Osteocyte (in vitro differentiated cells): Measurements from ENCODE around the gene SLC26A6. TPM values are rescaled to one million over a fixed set of nuclear protein-coding genes. Genes with fewer than 3 reads are reported as not detected.

Experiments used
- DNase-seq: peaks from one replicate; pipeline ENCODE4 v3.0.0; 2021; ENCODE audit warnings: mixed read lengths; ENCODE audit not compliant: unreplicated experiment; ENCODE audit errors: extremely low spot score
- H3K27ac Mint-ChIP-seq: one replicate; pipeline ENCODE4 v1.8.0; 2021; ENCODE audit warnings: mild to moderate bottlenecking, mixed read lengths; ENCODE audit not compliant: unreplicated experiment
- H3K27me3 Mint-ChIP-seq: one replicate; pipeline ENCODE4 v1.8.0; 2021; ENCODE audit warnings: mixed read lengths; ENCODE audit not compliant: unreplicated experiment
- H3K36me3 Mint-ChIP-seq: one replicate; pipeline ENCODE4 v1.8.0; 2021; ENCODE audit warnings: mixed read lengths; ENCODE audit not compliant: unreplicated experiment
- H3K4me1 Mint-ChIP-seq: one replicate; pipeline ENCODE4 v1.8.0; 2021; ENCODE audit warnings: mixed read lengths; ENCODE audit not compliant: unreplicated experiment
- H3K4me3 Mint-ChIP-seq: one replicate; pipeline ENCODE4 v1.8.0; 2021; ENCODE audit warnings: mild to moderate bottlenecking, moderate library complexity, mixed read lengths; ENCODE audit not compliant: unreplicated experiment
- H3K9me3 Mint-ChIP-seq: one replicate; pipeline ENCODE4 v1.8.0; 2021; ENCODE audit warnings: mixed read lengths; ENCODE audit not compliant: unreplicated experiment
- total RNA-seq: library from RNA; stranded (reverse); gene quantifications from 2 replicates; pipeline ENCODE4 v1.2.1, GENCODE V29; 2021
- TF ChIP-seq, protein P1 (sequence below): fragments of 200-600 bp; sonication (generic); IDR thresholded peaks from 2 replicates; pipeline ENCODE4 v1.5.0; 2021; ENCODE audit warnings: antibody characterized with exemption, mild to moderate bottlenecking, moderate library complexity

Gene SLC26A6
- total RNA-seq, 1 donor from 2014 or later = 66.2 TPM

- DNase-seq = no peak
- Mint-ChIP-seq H3K4me1 (peaks cover 32% of the 10 kb centered on the region), H3K27me3 (no peaks in the 10 kb centered on the region), H3K9me3 (no peaks in the 10 kb centered on the region), H3K27ac (peak overlapping the region; percentile 57), H3K4me3 (peak overlapping the region; percentile 1), H3K36me3 (peaks cover 3% of the 10 kb centered on the region)
- TF ChIP-seq, protein P1, sequence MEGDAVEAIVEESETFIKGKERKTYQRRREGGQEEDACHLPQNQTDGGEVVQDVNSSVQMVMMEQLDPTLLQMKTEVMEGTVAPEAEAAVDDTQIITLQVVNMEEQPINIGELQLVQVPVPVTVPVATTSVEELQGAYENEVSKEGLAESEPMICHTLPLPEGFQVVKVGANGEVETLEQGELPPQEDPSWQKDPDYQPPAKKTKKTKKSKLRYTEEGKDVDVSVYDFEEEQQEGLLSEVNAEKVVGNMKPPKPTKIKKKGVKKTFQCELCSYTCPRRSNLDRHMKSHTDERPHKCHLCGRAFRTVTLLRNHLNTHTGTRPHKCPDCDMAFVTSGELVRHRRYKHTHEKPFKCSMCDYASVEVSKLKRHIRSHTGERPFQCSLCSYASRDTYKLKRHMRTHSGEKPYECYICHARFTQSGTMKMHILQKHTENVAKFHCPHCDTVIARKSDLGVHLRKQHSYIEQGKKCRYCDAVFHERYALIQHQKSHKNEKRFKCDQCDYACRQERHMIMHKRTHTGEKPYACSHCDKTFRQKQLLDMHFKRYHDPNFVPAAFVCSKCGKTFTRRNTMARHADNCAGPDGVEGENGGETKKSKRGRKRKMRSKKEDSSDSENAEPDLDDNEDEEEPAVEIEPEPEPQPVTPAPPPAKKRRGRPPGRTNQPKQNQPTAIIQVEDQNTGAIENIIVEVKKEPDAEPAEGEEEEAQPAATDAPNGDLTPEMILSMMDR = no peak
Measured at GRCh38 chr3:48637305-48637704, 2.0 kb upstream of the SLC26A6 start.

DNA sequence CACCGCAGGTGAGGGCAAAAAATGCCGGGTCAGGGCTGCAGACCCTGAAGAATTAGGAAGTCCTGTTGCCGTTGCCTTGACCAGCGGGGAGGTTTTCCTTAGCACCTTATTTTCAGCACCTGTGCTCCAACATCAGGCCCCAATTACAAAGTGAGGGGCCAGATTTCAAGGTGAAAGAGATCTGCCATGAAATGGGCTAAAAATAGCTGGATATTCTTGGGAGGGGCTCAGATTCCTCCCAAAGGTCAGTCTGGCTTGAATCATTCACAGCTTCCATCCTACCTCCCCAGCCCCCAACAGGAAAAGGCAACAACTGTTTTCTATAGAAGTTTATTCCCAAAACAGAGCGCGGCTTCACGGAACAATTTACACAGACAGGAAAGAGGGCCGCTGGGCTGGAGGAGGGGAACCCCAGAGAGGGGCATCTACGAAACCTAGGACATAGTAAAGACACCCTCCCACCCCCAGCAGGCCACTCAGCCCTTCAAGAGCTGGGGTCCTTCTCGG, 941 bp upstream of the SLC26A6 start:
- Mint-ChIP-seq H3K4me3 (peak overlapping the region; percentile 87), H3K4me1 (peaks cover 32% of the 10 kb centered on the region), H3K9me3 (no peaks in the 10 kb centered on the region), H3K36me3 (peaks cover 7% of the 10 kb centered on the region), H3K27ac (peak overlapping the region; percentile 90), H3K27me3 (no peaks in the 10 kb centered on the region)
- no peak for DNase-seq
- TF ChIP-seq, protein P1 = no peak

DNA sequence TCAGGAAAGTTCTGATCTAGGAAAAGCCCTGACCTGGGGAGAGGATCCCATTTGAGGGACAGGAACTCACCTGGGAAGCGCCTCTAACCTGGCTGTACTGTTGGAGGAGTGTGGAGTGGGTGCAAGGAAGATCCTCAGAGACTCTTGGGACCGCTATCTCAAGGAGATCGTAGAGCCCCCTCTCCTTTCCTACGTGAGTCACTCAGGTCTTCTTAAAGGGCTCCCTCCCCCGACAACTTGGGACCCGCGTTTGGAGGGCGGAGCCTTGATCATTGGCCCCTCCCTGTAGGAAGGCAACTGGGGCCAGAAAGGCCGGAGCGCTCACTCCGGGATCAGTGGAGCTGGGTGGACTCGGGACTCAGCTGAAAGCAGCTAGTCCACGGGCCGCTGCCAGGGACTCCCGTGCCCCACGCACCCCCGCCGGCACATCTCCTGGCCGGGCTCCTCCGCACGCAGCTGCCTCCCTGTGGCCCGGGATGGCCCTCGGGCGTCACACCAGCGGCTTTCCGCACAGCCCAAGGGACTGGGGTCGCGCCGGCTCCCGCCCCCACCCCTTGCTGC, 520 bp downstream of the SLC26A6 start:
- H3K27me3 Mint-ChIP-seq = no peaks in the 10 kb centered on the region
- H3K4me3 Mint-ChIP-seq = peak overlapping the region; percentile 87
- H3K4me1 Mint-ChIP-seq = peaks cover 32% of the 10 kb centered on the region
- TF ChIP-seq, protein P1 = no peak
- no peak for DNase-seq
- peak overlapping the region; percentile 90 for H3K27ac Mint-ChIP-seq
- peaks cover 11% of the 10 kb centered on the region for H3K36me3 Mint-ChIP-seq
- no peaks in the 10 kb centered on the region for H3K9me3 Mint-ChIP-seq

GRCh38 chr3:48633743-48634142, 1.5 kb downstream of the SLC26A6 start:
- peaks cover 21% of the 10 kb centered on the region for H3K36me3 Mint-ChIP-seq
- no peaks in the 10 kb centered on the region for H3K27me3 Mint-ChIP-seq
- peak overlapping the region; percentile 31 for H3K27ac Mint-ChIP-seq
- TF ChIP-seq, protein P1 = no peak
- peak overlapping the region; percentile 87 for H3K4me3 Mint-ChIP-seq
- no peaks in the 10 kb centered on the region for H3K9me3 Mint-ChIP-seq
- H3K4me1 Mint-ChIP-seq = peaks cover 32% of the 10 kb centered on the region
- DNase-seq = no peak

- no peak overlapping the region for H3K27ac Mint-ChIP-seq
- no peak for DNase-seq
- peaks cover 21% of the 10 kb centered on the region for H3K36me3 Mint-ChIP-seq
- no peaks in the 10 kb centered on the region for H3K27me3 Mint-ChIP-seq
- H3K4me1 Mint-ChIP-seq = peaks cover 32% of the 10 kb centered on the region
- no peaks in the 10 kb centered on the region for H3K9me3 Mint-ChIP-seq
- peak overlapping the region; percentile 87 for H3K4me3 Mint-ChIP-seq
- TF ChIP-seq, protein P1 = no peak
Measured at GRCh38 chr3:48633256-48633655, 2.0 kb downstream of the SLC26A6 start.
